ENCODE data around the gene TANK.

Gene TANK

GRCh38 chr2:161217597-161218185, 57.5 kb downstream of the TANK start:
- TF ChIP-seq GATA3 (IDR thresholded peaks at IDR 0.05; ENCODE audit: low read depth, low read length) (no peak), GATA2 (IDR thresholded peaks at IDR 0.05; ENCODE audit: low read depth, low read length) (no peak)

GRCh38 chr2:161219211-161219610, 59.0 kb downstream of the TANK start:
- no peak for TF ChIP-seq GATA3 (IDR thresholded peaks at IDR 0.05; ENCODE audit: low read depth, low read length)
- TF ChIP-seq GATA2 (IDR thresholded peaks at IDR 0.05; ENCODE audit: low read depth, low read length) = no peak

- TF ChIP-seq GATA2 (IDR thresholded peaks at IDR 0.05; ENCODE audit: low read depth, low read length) (no peak), GATA3 (IDR thresholded peaks at IDR 0.05; ENCODE audit: low read depth, low read length) (no peak)
Observed at GRCh38 chr2:161223139-161223732, 63.0 kb downstream of the TANK start.

GRCh38 chr2:161228511-161229240, 68.4 kb downstream of the TANK start:
- no peak for TF ChIP-seq GATA2 (IDR thresholded peaks at IDR 0.05; ENCODE audit: low read depth, low read length)
- no peak for TF ChIP-seq GATA3 (IDR thresholded peaks at IDR 0.05; ENCODE audit: low read depth, low read length)

- no peak for TF ChIP-seq GATA3 (IDR thresholded peaks at IDR 0.05; ENCODE audit: low read depth, low read length)
- peak; percentile 21; the same call in 1 of the 2 replicates for TF ChIP-seq GATA2 (IDR thresholded peaks at IDR 0.05; ENCODE audit: low read depth, low read length)
Observed at GRCh38 chr2:161230959-161231358, 70.7 kb downstream of the TANK start.

GRCh38 chr2:161232571-161232970, 72.3 kb downstream of the TANK start:
- TF ChIP-seq GATA3 (IDR thresholded peaks at IDR 0.05; ENCODE audit: low read depth, low read length) = no peak
- TF ChIP-seq GATA2 (IDR thresholded peaks at IDR 0.05; ENCODE audit: low read depth, low read length) = no peak

- TF ChIP-seq GATA2 (IDR thresholded peaks at IDR 0.05; ENCODE audit: low read depth, low read length) (no peak), GATA3 (IDR thresholded peaks at IDR 0.05; ENCODE audit: low read depth, low read length) (no peak)
Observed at GRCh38 chr2:161233858-161234431, 73.7 kb downstream of the TANK start.

- TF ChIP-seq GATA2 (IDR thresholded peaks at IDR 0.05; ENCODE audit: low read depth, low read length) = no peak
- no peak for TF ChIP-seq GATA3 (IDR thresholded peaks at IDR 0.05; ENCODE audit: low read depth, low read length)
Observed at GRCh38 chr2:161234627-161235026, 74.4 kb downstream of the TANK start.

- no peak for TF ChIP-seq GATA3 (IDR thresholded peaks at IDR 0.05; ENCODE audit: low read depth, low read length)
- no peak for TF ChIP-seq GATA2 (IDR thresholded peaks at IDR 0.05; ENCODE audit: low read depth, low read length)
Observed at GRCh38 chr2:161237392-161238264, 77.4 kb downstream of the TANK start.

- TF ChIP-seq GATA2 (IDR thresholded peaks at IDR 0.05; ENCODE audit: low read depth, low read length) (no peak), GATA3 (IDR thresholded peaks at IDR 0.05; ENCODE audit: low read depth, low read length) (no peak)
Observed at GRCh38 chr2:161238265-161238559, 78.0 kb downstream of the TANK start.

- TF ChIP-seq GATA3 (IDR thresholded peaks at IDR 0.05; ENCODE audit: low read depth, low read length) (no peak), GATA2 (IDR thresholded peaks at IDR 0.05; ENCODE audit: low read depth, low read length) (peak; percentile 53)
Observed at GRCh38 chr2:161238560-161239325, 78.5 kb downstream of the TANK start.

GRCh38 chr2:161239326-161240109, 79.3 kb downstream of the TANK start:
- TF ChIP-seq GATA2 (IDR thresholded peaks at IDR 0.05; ENCODE audit: low read depth, low read length) (no peak), GATA3 (IDR thresholded peaks at IDR 0.05; ENCODE audit: low read depth, low read length) (no peak)

Data from SH-SY5Y (cell line).